DOHH2 (cell line): ENCODE data around the gene NCOR2.

Experiments used
- CTCF ChIP-seq: fragments of 200-600 bp; sonication (generic); IDR thresholded peaks from one replicate; pipeline ENCODE4 v1.5.1; 2014; ENCODE audit warnings: antibody characterized with exemption, mild to moderate bottlenecking, low read depth, low read length; ENCODE audit not compliant: poor library complexity, severe bottlenecking
- EZH2phosphoT487 ChIP-seq: fragments of 200-600 bp; sonication (generic); IDR thresholded peaks from 2 replicates; pipeline ENCODE4 v1.6.1; 2017; ENCODE audit warnings: borderline replicate concordance, mild to moderate bottlenecking, antibody characterized with exemption, low read length, moderate library complexity, mixed read lengths

GRCh38 chr12:124569375-124570148 is 2.1 kb upstream of the NCOR2 start:
- TF ChIP-seq CTCF, result no peak
- TF ChIP-seq EZH2phosphoT487, result no peak
